K562 (cell line): ENCODE results near the gene CEP350. TPM values are rescaled to one million over a fixed set of nuclear protein-coding genes. Genes with fewer than 3 reads are reported as not detected.

Source experiments
- ARID1B ChIP-seq: fragments of 450-650 bp; IDR thresholded peaks from 2 replicates; pipeline ENCODE4 v1.6.1; 2016; ENCODE audit warnings: antibody characterized with exemption, mild to moderate bottlenecking, inconsistent platforms
- BACH1 ChIP-seq: fragments of 200-800 bp; sonication (Bioruptor generic); IDR thresholded peaks from 2 replicates; pipeline ENCODE4 v1.6.1; 2016; ENCODE audit warnings: missing genetic modification characterization, missing compliant biosample characterization
- NFIX ChIP-seq: fragments of 250-450 bp; sonication (Bioruptor Pico); IDR thresholded peaks from 2 replicates; pipeline ENCODE4 v1.4.0; 2020; ENCODE audit warnings: low read depth, mild to moderate bottlenecking, moderate library complexity
- NR0B1 ChIP-seq: fragments of 450-650 bp; IDR thresholded peaks from one replicate; pipeline ENCODE4 v1.6.1; 2018; ENCODE audit warnings: mild to moderate bottlenecking, moderate library complexity; ENCODE audit not compliant: partially characterized antibody
- PBX2 ChIP-seq, 2 experiments: IDR thresholded peaks in 1 of 2; conservative IDR thresholded peaks in 1 of 2; 2 replicates each; pipeline ENCODE4 v1.6.1; 2016; ENCODE audit warnings: low read depth in 2 of 2, mild to moderate bottlenecking in 1 of 2, missing compliant biosample characterization in 1 of 2, missing genetic modification characterization in 1 of 2, moderate library complexity in 1 of 2
- PHF8 ChIP-seq: fragments of 200-600 bp; sonication (generic); IDR thresholded peaks from 2 replicates; pipeline ENCODE4 v1.6.1; 2012; ENCODE audit warnings: mixed run types, mild to moderate bottlenecking, inconsistent platforms, low read length, moderate library complexity, borderline replicate concordance
- RAD21 ChIP-seq, 2 experiments: fragments of 250-450 bp in 1 of 2; fragments of 450-650 bp in 1 of 2; sonication (Bioruptor Pico) in 1 of 2; formaldehyde crosslinking in 1 of 2; IDR thresholded peaks in 1 of 2; conservative IDR thresholded peaks in 1 of 2; 2 replicates each; pipeline versions ENCODE4 v1.4.0 to v1.8.0; 2020 to 2022; ENCODE audit warnings: mild to moderate bottlenecking in 2 of 2, moderate library complexity in 1 of 2
- SIRT6 ChIP-seq: IDR thresholded peaks from one replicate; pipeline ENCODE4 v1.6.1; 2012; ENCODE audit warnings: low read depth, mild to moderate bottlenecking, control low read depth, inconsistent platforms, low read length, moderate library complexity
- SP1 ChIP-seq: sonication (generic); formaldehyde crosslinking; IDR thresholded peaks from 2 replicates; pipeline ENCODE4 v1.8.1; 2022; ENCODE audit warnings: mild to moderate bottlenecking, missing genetic modification reagents
- TAF1 ChIP-seq: IDR thresholded peaks from 2 replicates; pipeline ENCODE4 v1.6.1; 2011; ENCODE audit warnings: mild to moderate bottlenecking, low read length, moderate library complexity; ENCODE audit not compliant: insufficient read depth, control insufficient read depth, severe bottlenecking; ENCODE audit errors: extremely low read depth
- TAL1 ChIP-seq: fragments of 450-650 bp; IDR thresholded peaks from 2 replicates; pipeline ENCODE4 v1.6.1; 2016; ENCODE audit warnings: mild to moderate bottlenecking
- YBX1 ChIP-seq: fragments of 450-650 bp; IDR thresholded peaks from 2 replicates; pipeline ENCODE4 v1.7.1; 2016; ENCODE audit warnings: mild to moderate bottlenecking
- ZBTB8A ChIP-seq: fragments of 450-650 bp; IDR thresholded peaks from 2 replicates; pipeline ENCODE4 v1.6.1; 2018; ENCODE audit warnings: mild to moderate bottlenecking, moderate library complexity; ENCODE audit not compliant: partially characterized antibody
- ZNF184 ChIP-seq: sonication (generic); formaldehyde crosslinking; IDR thresholded peaks from 2 replicates; pipeline ENCODE4 v1.5.0; 2020; ENCODE audit warnings: missing genetic modification reagents
- ZNF507 ChIP-seq: conservative IDR thresholded peaks from 2 replicates; pipeline ENCODE4 v1.6.1; 2017; ENCODE audit warnings: missing genetic modification characterization, missing compliant biosample characterization
- ZNF75A ChIP-seq: fragments of 450-650 bp; formaldehyde crosslinking; IDR thresholded peaks from 2 replicates; pipeline ENCODE4 v1.4.0; 2020; ENCODE audit warnings: mild to moderate bottlenecking
- polyA plus RNA-seq, 8 experiments: library from polyadenylated mRNA; depleted of rRNA in 4 of 8; stranded (reverse) in 5 of 8; unstranded in 3 of 8; fragments of >200 nt; fragmentation: Nextera tagmentation in 2 of 8; fragmentation: Illumina TruSeq in 1 of 8; extraction: Ambion mirVana in 2 of 8; extraction: Trizol in 1 of 8; gene quantifications; 2 replicates each; pipeline versions ENCODE4 v1.2.1 to v1.2.3, GENCODE V29; 2011 to 2014; ENCODE audit warnings: inconsistent platforms in 1 of 8, missing spikeins in 1 of 8
- total RNA-seq, 7 experiments: library from RNA; depleted of rRNA in 6 of 7; stranded (reverse); fragments of >200 nt in 6 of 7; fragmentation: Illumina TruSeq in 2 of 7; extraction: Trizol in 2 of 7; gene quantifications; 2 replicates each; pipeline versions ENCODE4 v1.2.1 to v1.2.3, GENCODE V29; 2011 to 2021; ENCODE audit warnings: low replicate concordance in 1 of 7
- TF ChIP-seq, protein P1 (sequence below): fragments of 250-450 bp; sonication (Bioruptor Pico); IDR thresholded peaks from 2 replicates; pipeline ENCODE4 v1.4.0; 2020
- TF ChIP-seq, protein P2 (sequence below): sonication (generic); formaldehyde crosslinking; IDR thresholded peaks from 2 replicates; pipeline ENCODE4 v1.8.0; 2022; ENCODE audit warnings: mild to moderate bottlenecking, low read depth, missing genetic modification reagents
- TF ChIP-seq, protein P3 (sequence below), 2 experiments: fragments of 450-650 bp; IDR thresholded peaks; 2 replicates each; pipeline ENCODE4 v1.6.1; 2016

CEP350 gene
- total and polyA plus RNA-seq, 9 of the 15 experiments (the other 6 are each of a cell fraction or from before 2014, with no cell fraction given) = 8.3 to 64.3 (median 28.0) TPM

DNA sequence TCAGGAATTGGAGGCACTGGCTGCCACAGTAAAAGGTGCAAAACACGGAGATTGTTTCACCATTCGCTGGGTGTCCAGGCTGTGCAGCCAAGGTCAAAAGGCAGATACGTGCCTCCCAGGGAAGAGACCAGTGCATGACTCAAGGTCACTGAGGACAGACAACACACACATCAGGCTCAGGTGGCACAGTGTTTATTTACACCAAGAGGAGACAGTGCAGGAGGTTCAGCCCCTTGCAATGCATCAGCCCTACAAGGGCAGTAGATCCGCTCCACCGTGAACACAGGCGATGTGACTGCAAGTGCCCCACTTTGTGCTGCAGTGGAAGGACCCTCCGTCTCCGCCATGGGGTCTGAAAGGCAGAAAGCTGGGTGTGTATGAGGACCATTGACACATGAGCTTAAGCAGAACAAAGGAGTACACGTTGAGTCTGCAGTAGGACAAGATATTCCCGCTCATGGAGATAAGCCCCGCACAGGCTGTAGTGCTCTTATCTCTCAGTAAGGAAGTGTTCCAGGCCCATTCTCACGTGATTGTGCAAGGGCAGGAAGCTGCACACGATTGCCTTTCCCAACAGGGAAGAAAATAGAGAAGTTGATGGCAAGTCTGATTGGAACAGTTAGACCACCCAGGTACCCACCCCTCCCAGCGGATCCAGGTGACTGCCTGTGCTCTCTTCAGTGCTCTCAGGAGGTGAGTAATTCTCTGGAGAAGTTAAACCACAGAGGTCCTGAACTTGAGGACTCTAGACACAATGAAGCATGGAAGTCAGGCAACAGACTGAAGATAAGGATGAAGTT is 162.6 kb downstream of the CEP350 start (continued):
- TF ChIP-seq SP1 = peak; percentile 51; the same call in 1 of the 2 replicates
- no peak for TF ChIP-seq TAF1
- no peak for TF ChIP-seq NFIX (CRISPR knock-in tag)
- TF ChIP-seq, protein P1, sequence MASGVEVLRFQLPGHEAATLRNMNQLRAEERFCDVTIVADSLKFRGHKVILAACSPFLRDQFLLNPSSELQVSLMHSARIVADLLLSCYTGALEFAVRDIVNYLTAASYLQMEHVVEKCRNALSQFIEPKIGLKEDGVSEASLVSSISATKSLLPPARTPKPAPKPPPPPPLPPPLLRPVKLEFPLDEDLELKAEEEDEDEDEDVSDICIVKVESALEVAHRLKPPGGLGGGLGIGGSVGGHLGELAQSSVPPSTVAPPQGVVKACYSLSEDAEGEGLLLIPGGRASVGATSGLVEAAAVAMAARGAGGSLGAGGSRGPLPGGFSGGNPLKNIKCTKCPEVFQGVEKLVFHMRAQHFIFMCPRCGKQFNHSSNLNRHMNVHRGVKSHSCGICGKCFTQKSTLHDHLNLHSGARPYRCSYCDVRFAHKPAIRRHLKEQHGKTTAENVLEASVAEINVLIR (CRISPR knock-in tag) = peak; percentile 33; the same call in 1 of the 2 replicates
- TF ChIP-seq ZNF507 (tag) = no peak
- no peak for TF ChIP-seq ZBTB8A
- no peak for TF ChIP-seq ZNF75A (CRISPR knock-in tag)
- peak; percentile 69 for TF ChIP-seq TAL1
- TF ChIP-seq ZNF184 (CRISPR knock-in tag) = no peak
- peak in 1 of 2 experiments; percentile 13; a peak in 1 of 4 replicates for TF ChIP-seq RAD21 (CRISPR knock-in tag; conservative IDR thresholded peaks at IDR 0.05 in 1 of 2, IDR thresholded peaks at IDR 0.05 in 1 of 2)
- TF ChIP-seq YBX1 = no peak
- TF ChIP-seq PHF8 = no peak
- TF ChIP-seq BACH1 (tag) = no peak
- TF ChIP-seq, protein P2, sequence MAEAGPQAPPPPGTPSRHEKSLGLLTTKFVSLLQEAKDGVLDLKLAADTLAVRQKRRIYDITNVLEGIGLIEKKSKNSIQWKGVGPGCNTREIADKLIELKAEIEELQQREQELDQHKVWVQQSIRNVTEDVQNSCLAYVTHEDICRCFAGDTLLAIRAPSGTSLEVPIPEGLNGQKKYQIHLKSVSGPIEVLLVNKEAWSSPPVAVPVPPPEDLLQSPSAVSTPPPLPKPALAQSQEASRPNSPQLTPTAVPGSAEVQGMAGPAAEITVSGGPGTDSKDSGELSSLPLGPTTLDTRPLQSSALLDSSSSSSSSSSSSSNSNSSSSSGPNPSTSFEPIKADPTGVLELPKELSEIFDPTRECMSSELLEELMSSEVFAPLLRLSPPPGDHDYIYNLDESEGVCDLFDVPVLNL (CRISPR knock-in tag) = no peak
- no peak for TF ChIP-seq PBX2 (CRISPR knock-in tag; IDR thresholded peaks at IDR 0.05; ENCODE audit: low read depth)
- TF ChIP-seq PBX2 (tag; conservative IDR thresholded peaks at IDR 0.05; ENCODE audit: low read depth) = no peak
- TF ChIP-seq SIRT6 = no peak
- TF ChIP-seq, protein P3, sequence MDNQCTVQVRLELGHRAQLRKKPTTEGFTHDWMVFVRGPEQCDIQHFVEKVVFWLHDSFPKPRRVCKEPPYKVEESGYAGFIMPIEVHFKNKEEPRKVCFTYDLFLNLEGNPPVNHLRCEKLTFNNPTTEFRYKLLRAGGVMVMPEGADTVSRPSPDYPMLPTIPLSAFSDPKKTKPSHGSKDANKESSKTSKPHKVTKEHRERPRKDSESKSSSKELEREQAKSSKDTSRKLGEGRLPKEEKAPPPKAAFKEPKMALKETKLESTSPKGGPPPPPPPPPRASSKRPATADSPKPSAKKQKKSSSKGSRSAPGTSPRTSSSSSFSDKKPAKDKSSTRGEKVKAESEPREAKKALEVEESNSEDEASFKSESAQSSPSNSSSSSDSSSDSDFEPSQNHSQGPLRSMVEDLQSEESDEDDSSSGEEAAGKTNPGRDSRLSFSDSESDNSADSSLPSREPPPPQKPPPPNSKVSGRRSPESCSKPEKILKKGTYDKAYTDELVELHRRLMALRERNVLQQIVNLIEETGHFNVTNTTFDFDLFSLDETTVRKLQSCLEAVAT (IDR thresholded peaks at IDR 0.05) = peak in 1 of 2 experiments; percentile 72; a peak in 2 of 4 replicates
- no peak for TF ChIP-seq NR0B1
- TF ChIP-seq ARID1B = peak; percentile 89
